HepG2 (cell line): ENCODE results near the gene SLC45A3. TPM values are rescaled to one million over a fixed set of nuclear protein-coding genes. Genes with fewer than 3 reads are reported as not detected.

ENCODE experiments used
- BATF2 ChIP-seq: sonication (generic); formaldehyde crosslinking; IDR thresholded peaks from 2 replicates; pipeline ENCODE4 v1.8.0; 2022; ENCODE audit warnings: mild to moderate bottlenecking, missing genetic modification reagents, moderate library complexity
- CTCF ChIP-seq: sonication (generic); formaldehyde crosslinking; IDR thresholded peaks from 2 replicates; pipeline ENCODE4 v1.5.0; 2020; ENCODE audit warnings: mild to moderate bottlenecking, missing genetic modification reagents, moderate library complexity
- FOXA3 ChIP-seq: IDR thresholded peaks from 2 replicates; pipeline ENCODE4 v1.6.1; 2016; ENCODE audit warnings: missing genetic modification reagents, missing compliant biosample characterization
- FOXK1 ChIP-seq: sonication (generic); formaldehyde crosslinking; IDR thresholded peaks from 2 replicates; pipeline ENCODE4 v1.4.0; 2020; ENCODE audit warnings: low read depth, missing genetic modification reagents, borderline replicate concordance
- GATAD1 ChIP-seq: IDR thresholded peaks from 2 replicates; pipeline ENCODE4 v1.6.1; 2016; ENCODE audit warnings: missing genetic modification reagents, missing compliant biosample characterization
- HES4 ChIP-seq: sonication (generic); formaldehyde crosslinking; IDR thresholded peaks from 2 replicates; pipeline ENCODE4 v1.9.0; 2021; ENCODE audit warnings: mild to moderate bottlenecking, missing genetic modification reagents, borderline replicate concordance
- HMGXB4 ChIP-seq, 2 experiments: sonication (generic) in 1 of 2; formaldehyde crosslinking in 1 of 2; IDR thresholded peaks; 2 replicates each; pipeline versions ENCODE4 v1.4.0 to v1.6.1; 2018 to 2020; ENCODE audit warnings: missing genetic modification reagents in 2 of 2, borderline replicate concordance in 1 of 2, low read depth in 1 of 2, mild to moderate bottlenecking in 1 of 2, missing biosample characterization in 1 of 2
- KDM3A ChIP-seq: IDR thresholded peaks from 2 replicates; pipeline ENCODE4 v1.6.1; 2018; ENCODE audit warnings: low read depth, missing compliant biosample characterization
- MED1 ChIP-seq: sonication (generic); formaldehyde crosslinking; IDR thresholded peaks from 2 replicates; pipeline ENCODE4 v1.4.0; 2020; ENCODE audit warnings: missing genetic modification reagents
- NR2F2 ChIP-seq: IDR thresholded peaks from 2 replicates; pipeline ENCODE4 v1.6.1; 2012; ENCODE audit warnings: low read depth, inconsistent platforms, borderline replicate concordance
- RAD21 ChIP-seq: fragments of 450-650 bp; formaldehyde crosslinking; IDR thresholded peaks from 2 replicates; pipeline ENCODE4 v1.5.0; 2020; ENCODE audit warnings: mild to moderate bottlenecking
- RBM39 ChIP-seq: fragments of 200-400 bp; formaldehyde crosslinking; IDR thresholded peaks from one replicate; pipeline ENCODE4 v1.6.1; 2018; ENCODE audit warnings: antibody characterized with exemption, mild to moderate bottlenecking, low read depth, low read length; ENCODE audit not compliant: poor library complexity, severe bottlenecking
- SMAD3 ChIP-seq: sonication (generic); formaldehyde crosslinking; IDR thresholded peaks from 2 replicates; pipeline ENCODE4 v1.4.0; 2020; ENCODE audit warnings: missing genetic modification reagents
- SOX13 ChIP-seq, 3 experiments: fragments of 450-650 bp in 1 of 3; sonication (generic) in 1 of 3; formaldehyde crosslinking in 1 of 3; IDR thresholded peaks in 2 of 3; conservative IDR thresholded peaks in 1 of 3; 2 replicates each; pipeline versions ENCODE4 v1.5.0 to v1.6.1; 2016 to 2020; ENCODE audit warnings: antibody characterized with exemption in 1 of 3, mild to moderate bottlenecking in 1 of 3, missing compliant biosample characterization in 1 of 3, missing genetic modification reagents in 1 of 3, moderate library complexity in 1 of 3
- TEAD3 ChIP-seq: optimal IDR thresholded peaks from 2 replicates; pipeline ENCODE3; 2016; ENCODE audit warnings: borderline replicate concordance
- ZNF331 ChIP-seq: sonication (generic); formaldehyde crosslinking; IDR thresholded peaks from 2 replicates; pipeline ENCODE4 v1.4.0; 2020; ENCODE audit warnings: missing genetic modification reagents
- ZNF33A ChIP-seq: sonication (generic); formaldehyde crosslinking; IDR thresholded peaks from 2 replicates; pipeline ENCODE4 v1.5.1; 2020; ENCODE audit warnings: missing genetic modification reagents, mild to moderate bottlenecking, moderate library complexity, borderline replicate concordance
- ZNF460 ChIP-seq: sonication (generic); formaldehyde crosslinking; IDR thresholded peaks from 2 replicates; pipeline ENCODE4 v1.5.1; 2020; ENCODE audit warnings: missing genetic modification reagents, mild to moderate bottlenecking, borderline replicate concordance
- ZNF607 ChIP-seq: sonication (generic); formaldehyde crosslinking; IDR thresholded peaks from 2 replicates; pipeline ENCODE4 v1.5.1; 2020; ENCODE audit warnings: missing genetic modification reagents, mild to moderate bottlenecking, borderline replicate concordance
- polyA plus RNA-seq, 8 experiments: library from polyadenylated mRNA; depleted of rRNA in 3 of 8; stranded (reverse) in 7 of 8; unstranded in 1 of 8; fragments of >200 nt; fragmentation: Illumina TruSeq in 4 of 8; extraction: Trizol in 4 of 8; gene quantifications; 2 replicates each; pipeline versions ENCODE4 v1.2.1 to v1.2.3, GENCODE V29; 2011 to 2016; ENCODE audit warnings: low read depth in 4 of 8, missing spikeins in 1 of 8, mixed read lengths in 1 of 8; ENCODE audit not compliant: insufficient read depth in 1 of 8
- total RNA-seq, 5 experiments: library from RNA; depleted of rRNA; stranded (reverse); fragments of >200 nt; fragmentation: Illumina TruSeq; extraction: Trizol; gene quantifications; 2 replicates each; pipeline ENCODE4 v1.2.3, GENCODE V29; 2016; ENCODE audit warnings: low read depth in 1 of 5

Gene SLC45A3
- total and polyA plus RNA-seq, 2 of the 13 experiments (the other 11 are each of a cell fraction or from before 2014, with no cell fraction given), result 3.4 to 4.1 TPM

GRCh38 chr1:205711105-205712048 lies 31.1 kb upstream of the SLC45A3 start (continued):
- TF ChIP-seq SMAD3 (CRISPR knock-in tag) (0 out of 2 replicates have a peak, but pooled peaks have one; percentile 13), KDM3A (0 out of 2 replicates have a peak, but pooled peaks have one; percentile 24), TEAD3 (peak; percentile 82), RBM39 (no peak), GATAD1 (peak; percentile 45; the same call in 1 of the 2 replicates), ZNF607 (CRISPR knock-in tag) (no peak), MED1 (CRISPR knock-in tag) (0 out of 2 replicates have a peak, but pooled peaks have one; percentile 28), FOXA3 (CRISPR knock-in tag) (peak; percentile 64), ZNF331 (CRISPR knock-in tag) (peak; percentile 30; the same call in 1 of the 2 replicates), RAD21 (CRISPR knock-in tag) (peak; percentile 81), HMGXB4 (CRISPR knock-in tag; IDR thresholded peaks at IDR 0.05; ENCODE audit: borderline replicate concordance in 1 of 2, low read depth in 1 of 2) (peak in 1 of 2 experiments; percentile 57; a peak in 1 of 4 replicates), HES4 (CRISPR knock-in tag) (no peak), BATF2 (CRISPR knock-in tag) (no peak), CTCF (CRISPR knock-in tag) (peak; percentile 93), ZNF33A (CRISPR knock-in tag) (0 out of 2 replicates have a peak, but pooled peaks have one; percentile 20), NR2F2 (no peak), FOXK1 (CRISPR knock-in tag) (peak; percentile 15; the same call in 1 of the 2 replicates), SOX13 (IDR thresholded peaks at IDR 0.05) (no peak), SOX13 (CRISPR knock-in tag; conservative IDR thresholded peaks at IDR 0.05 in 1 of 2, IDR thresholded peaks at IDR 0.05 in 1 of 2) (no peak), ZNF460 (CRISPR knock-in tag) (no peak)
